PC-3 (cell line): Measurements from ENCODE around the gene BPI. TPM values are rescaled to one million over a fixed set of nuclear protein-coding genes. Genes with fewer than 3 reads are reported as not detected.

ENCODE experiments used
- ATAC-seq: fragments of 200-7000 bp; cut with Tn5 transposase; 2 replicates; pipeline ENCODE4 v1.9.1; 2020; ENCODE audit warnings: mild to moderate bottlenecking, moderate library complexity
- BruUV-seq: library from RNA; stranded (reverse); fragments of 400-500 nt; replicated peaks from 2 replicates; lab custom pipeline; 2021; lab: Mats Ljungman, UMichigan
- CTCF ChIA-PET: fragments of 300-600 bp; sonication (Branson Sonifier 250); formaldehyde crosslinking; loops from one replicate; lab custom pipeline; 2022; ENCODE audit warnings: antibody characterized with exemption; lab: Charles Lee
- POLR2A ChIA-PET: fragments of 300-600 bp; sonication (Branson Sonifier 250); formaldehyde crosslinking; loops from one replicate; lab custom pipeline; 2022; ENCODE audit warnings: antibody characterized with exemption; ENCODE audit not compliant: unreplicated experiment; lab: Charles Lee
- DNase-seq: peaks from one replicate; pipeline ENCODE4 v3.0.0-alpha.2; 2015
- H2AFZ ChIP-seq: fragments of 300-600 bp; sonication (generic); 2 replicates; pipeline ENCODE4 v1.6.0; 2016; ENCODE audit warnings: antibody characterized with exemption, low read length
- H3F3A ChIP-seq: fragments of 300-600 bp; sonication (generic); one replicate; pipeline ENCODE4 v1.6.0; 2017; ENCODE audit warnings: antibody characterized with exemption, low read length, control low read depth, mild to moderate bottlenecking; ENCODE audit not compliant: unreplicated experiment
- H3K27ac ChIP-seq: fragments of 300-600 bp; sonication (generic); 2 replicates; pipeline ENCODE4 v1.5.1; 2016; ENCODE audit warnings: mild to moderate bottlenecking, low read length
- H3K27me3 ChIP-seq: fragments of 300-600 bp; sonication (generic); 2 replicates; pipeline ENCODE4 v1.6.1; 2016; ENCODE audit warnings: low read length, mixed read lengths
- H3K36me3 ChIP-seq: fragments of 300-600 bp; sonication (generic); 2 replicates; pipeline ENCODE4 v1.6.1; 2016; ENCODE audit warnings: low read depth, mixed run types, low read length, mixed read lengths
- H3K4me1 ChIP-seq: fragments of 300-600 bp; sonication (generic); 2 replicates; pipeline ENCODE4 v1.5.1; 2016; ENCODE audit warnings: low read length; ENCODE audit not compliant: insufficient read depth
- H3K4me2 ChIP-seq: fragments of 300-600 bp; sonication (generic); 2 replicates; pipeline ENCODE4 v1.6.0; 2016; ENCODE audit warnings: low read length
- H3K4me3 ChIP-seq: fragments of 300-600 bp; sonication (generic); 2 replicates; pipeline ENCODE4 v1.5.1; 2016; ENCODE audit warnings: mild to moderate bottlenecking, low read length, mixed read lengths
- H3K79me2 ChIP-seq: fragments of 300-600 bp; sonication (generic); 2 replicates; pipeline ENCODE4 v1.6.1; 2017; ENCODE audit warnings: low read length, mixed read lengths
- H3K9ac ChIP-seq: fragments of 300-600 bp; sonication (generic); 2 replicates; pipeline ENCODE4 v1.6.0; 2016; ENCODE audit warnings: mild to moderate bottlenecking, low read length
- H3K9me2 ChIP-seq: fragments of 300-600 bp; sonication (generic); replicated peaks from 2 replicates; pipeline ENCODE4 v1.6.1; 2016; ENCODE audit warnings: mixed run types, low read length, mixed read lengths
- H3K9me3 ChIP-seq: fragments of 300-600 bp; sonication (generic); 2 replicates; pipeline ENCODE4 v1.6.1; 2016; ENCODE audit warnings: low read length, mixed read lengths
- H4K20me1 ChIP-seq: fragments of 300-600 bp; sonication (generic); 2 replicates; pipeline ENCODE4 v1.6.1; 2016; ENCODE audit warnings: low read length, mixed read lengths
- CTCF ChIP-seq: fragments of 300-600 bp; sonication (generic); conservative IDR thresholded peaks from 2 replicates; pipeline ENCODE4 v1.5.1; 2017; ENCODE audit warnings: antibody characterized with exemption, low read depth, mild to moderate bottlenecking, low read length
- EZH2 ChIP-seq: fragments of 300-600 bp; sonication (generic); IDR thresholded peaks from one replicate; pipeline ENCODE4 v1.6.1; 2017; ENCODE audit warnings: antibody characterized with exemption, mild to moderate bottlenecking, low read length; ENCODE audit not compliant: unreplicated experiment
- EZH2phosphoT487 ChIP-seq: fragments of 300-600 bp; sonication (generic); IDR thresholded peaks from 2 replicates; pipeline ENCODE4 v1.6.1; 2018; ENCODE audit warnings: mild to moderate bottlenecking, antibody characterized with exemption, low read length, borderline replicate concordance
- intact Hi-C: fragments of 100-400 bp; cut with micrococcal nuclease; formaldehyde crosslinking; loops from 2 replicates; pipeline ENCODE4 v1.9.0; 2023
- total RNA-seq: library from RNA; depleted of rRNA; stranded (reverse); fragments of >200 nt; gene quantifications from 2 replicates; pipeline ENCODE4 v1.2.3, GENCODE V29; 2014

Gene BPI
- total RNA-seq, 1 experiment from 2014 or later, result not detected

GRCh38 chr20:38256021-38256420, 47.9 kb upstream of the BPI start:
- ChIA-PET CTCF (no interaction called here), POLR2A (interaction anchor here (0.5 kb wide), 1 partner anchor 212 kb away, joined by 7 read pairs; no protein-coding TSS in a partner anchor)
- no TSS peak for BruUV-seq

GRCh38 chr20:38256966-38257365, 47.0 kb upstream of the BPI start:
- no peaks in the 10 kb centered on the region for H3K79me2 ChIP-seq
- DNase-seq (no peak), ATAC-seq (no peak)
- no peak overlapping the region for H3K27ac ChIP-seq
- ChIA-PET CTCF (no interaction called here), POLR2A (no interaction called here)
- no peaks in the 10 kb centered on the region for H3K9me3 ChIP-seq
- intact Hi-C loops, result no loop called here
- no peak overlapping the region for H3K9ac ChIP-seq
- H2AFZ ChIP-seq, result no peak overlapping the region
- no peaks in the 10 kb centered on the region for H3F3A ChIP-seq
- H3K4me1 ChIP-seq, result no peaks in the 10 kb centered on the region
- no peak for TF ChIP-seq EZH2phosphoT487
- no peak for TF ChIP-seq CTCF
- TF ChIP-seq EZH2, result no peak
- H3K27me3 ChIP-seq, result no peaks in the 10 kb centered on the region
- no peak overlapping the region for H3K4me3 ChIP-seq
- no peaks in the 10 kb centered on the region for H3K36me3 ChIP-seq
- no peak overlapping the region for H3K4me2 ChIP-seq
- H3K9me2 ChIP-seq, result no peaks in the 10 kb centered on the region
- no peaks in the 10 kb centered on the region for H4K20me1 ChIP-seq
- BruUV-seq, result no TSS peak

More at GRCh38 chr20:38256021-38256420, 47.9 kb upstream of the BPI start:
- Histone ChIP-seq H3K9me2 (no peaks in the 10 kb centered on the region), H3K9ac (no peak overlapping the region), H3K4me3 (no peak overlapping the region), H3K79me2 (no peaks in the 10 kb centered on the region), H3K4me1 (no peaks in the 10 kb centered on the region), H3K9me3 (no peaks in the 10 kb centered on the region), H3K27ac (no peak overlapping the region), H3F3A (no peaks in the 10 kb centered on the region), H3K36me3 (no peaks in the 10 kb centered on the region), H3K4me2 (no peak overlapping the region), H3K27me3 (no peaks in the 10 kb centered on the region), H2AFZ (no peak overlapping the region), H4K20me1 (no peaks in the 10 kb centered on the region)
- DNase-seq (no peak), ATAC-seq (no peak)
- TF ChIP-seq EZH2phosphoT487 (no peak), EZH2 (no peak), CTCF (no peak)
- intact Hi-C loops, result no loop called here

- no peaks in the 10 kb centered on the region for H3K36me3 ChIP-seq
- no peaks in the 10 kb centered on the region for H4K20me1 ChIP-seq
- no TSS peak for BruUV-seq
- intact Hi-C loops, result no loop called here
- no peak for TF ChIP-seq CTCF
- no peak for TF ChIP-seq EZH2phosphoT487
- TF ChIP-seq EZH2, result no peak
- H2AFZ ChIP-seq, result no peak overlapping the region
- H3K4me1 ChIP-seq, result no peaks in the 10 kb centered on the region
- no peak overlapping the region for H3K4me3 ChIP-seq
- ChIA-PET CTCF (no interaction called here), POLR2A (no interaction called here)
- no peak overlapping the region for H3K4me2 ChIP-seq
- no peak for ATAC-seq
- no peak overlapping the region for H3K9ac ChIP-seq
- H3K9me2 ChIP-seq, result no peaks in the 10 kb centered on the region
- H3F3A ChIP-seq, result no peaks in the 10 kb centered on the region
- no peaks in the 10 kb centered on the region for H3K27me3 ChIP-seq
- no peak overlapping the region for H3K27ac ChIP-seq
- no peaks in the 10 kb centered on the region for H3K9me3 ChIP-seq
- no peaks in the 10 kb centered on the region for H3K79me2 ChIP-seq
- no peak for DNase-seq
These were observed 45.3 kb upstream of the BPI start for GRCh38 chr20:38258545-38259215.
